ENCODE results near the gene KCNQ5. TPM values are rescaled to one million over a fixed set of nuclear protein-coding genes. Genes with fewer than 3 reads are reported as not detected.

Gene KCNQ5
- total RNA-seq, 1 experiment from 2014 or later, result not detected

DNA sequence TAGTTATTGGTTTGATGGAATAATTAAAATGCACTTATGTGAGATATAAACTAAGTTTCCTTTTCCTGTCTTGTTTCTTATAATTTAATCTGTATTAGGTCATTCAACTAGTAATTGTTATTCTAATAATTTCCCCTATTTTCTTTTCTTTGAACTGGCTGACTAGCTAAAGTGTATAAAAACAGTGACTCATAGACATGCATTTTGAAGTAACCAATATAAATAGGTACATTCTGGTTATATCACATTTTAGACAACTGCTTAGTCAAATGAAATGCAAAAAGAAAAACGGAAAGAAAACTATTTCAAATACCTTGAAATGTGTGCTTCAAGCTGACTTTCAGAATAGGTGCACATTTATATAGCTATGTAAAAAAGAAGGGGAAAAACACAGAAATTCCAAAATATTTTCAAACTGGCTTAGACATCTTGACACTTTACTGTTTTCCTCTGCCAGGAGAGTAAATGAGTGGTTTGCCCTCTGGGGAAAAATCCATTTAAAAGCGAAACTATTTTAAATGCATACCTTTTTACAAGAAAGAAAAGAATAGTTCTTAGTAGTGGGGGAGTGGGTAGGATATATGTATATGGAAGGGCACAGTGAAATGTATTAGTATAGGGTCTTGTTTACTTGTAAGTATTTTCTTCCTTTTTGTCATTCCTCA, 28.3 kb downstream of the KCNQ5 start:
- CTCF ChIA-PET, result no interaction called here
- Histone ChIP-seq H3K4me2 (ENCODE audit: low read length) (no peak overlapping the region), H3K4me1 (ENCODE audit: control insufficient read depth in 1 of 2, insufficient read depth in 2 of 2, low read length in 2 of 2) (no peaks in the 10 kb centered on the region), H2AFZ (ENCODE audit: low read depth, low read length, poor library complexity, severe bottlenecking) (no peak overlapping the region), H3K9me3 (ENCODE audit: control insufficient read depth in 1 of 2, insufficient read depth in 1 of 2, low read depth in 1 of 2, low read length in 2 of 2) (no peaks in the 10 kb centered on the region), H3K9ac (ENCODE audit: low read length) (no peak overlapping the region), H3K79me2 (ENCODE audit: insufficient read depth, low read length) (no peaks in the 10 kb centered on the region), H3K9me2 (ENCODE audit: insufficient read depth) (no peaks in the 10 kb centered on the region), H3K4me3 (replicated peaks in 1 of 2; ENCODE audit: low read depth in 1 of 2, low read length in 2 of 2) (no peak overlapping the region), H3K36me3 (ENCODE audit: control insufficient read depth in 1 of 2, insufficient read depth in 2 of 2, low read length in 2 of 2) (no peaks in the 10 kb centered on the region), H4K20me1 (ENCODE audit: insufficient read depth) (no peaks in the 10 kb centered on the region), H3K27ac (ENCODE audit: low read depth, low read length) (no peak overlapping the region), H3K27me3 (ENCODE audit: insufficient read depth, low read length) (peaks cover 24% of the 10 kb centered on the region)
- DNase-seq (ENCODE audit: low read depth, low spot score), result no peak
- POLR2A ChIA-PET, result no interaction called here
- intact Hi-C loops (cut with micrococcal nuclease), result no loop called here
- TF ChIP-seq EGR1 (IDR thresholded peaks at IDR 0.05; ENCODE audit: low read depth), result no peak
- TF ChIP-seq FOSL1 (IDR thresholded peaks at IDR 0.05; ENCODE audit: low read depth), result no peak
- TF ChIP-seq JUND (IDR thresholded peaks at IDR 0.05), result no peak
- no peak for TF ChIP-seq REST (IDR thresholded peaks at IDR 0.05; ENCODE audit: low read depth)
- TF ChIP-seq SRF (IDR thresholded peaks at IDR 0.05; ENCODE audit: low read depth), result no peak
- TF ChIP-seq, protein P1, sequence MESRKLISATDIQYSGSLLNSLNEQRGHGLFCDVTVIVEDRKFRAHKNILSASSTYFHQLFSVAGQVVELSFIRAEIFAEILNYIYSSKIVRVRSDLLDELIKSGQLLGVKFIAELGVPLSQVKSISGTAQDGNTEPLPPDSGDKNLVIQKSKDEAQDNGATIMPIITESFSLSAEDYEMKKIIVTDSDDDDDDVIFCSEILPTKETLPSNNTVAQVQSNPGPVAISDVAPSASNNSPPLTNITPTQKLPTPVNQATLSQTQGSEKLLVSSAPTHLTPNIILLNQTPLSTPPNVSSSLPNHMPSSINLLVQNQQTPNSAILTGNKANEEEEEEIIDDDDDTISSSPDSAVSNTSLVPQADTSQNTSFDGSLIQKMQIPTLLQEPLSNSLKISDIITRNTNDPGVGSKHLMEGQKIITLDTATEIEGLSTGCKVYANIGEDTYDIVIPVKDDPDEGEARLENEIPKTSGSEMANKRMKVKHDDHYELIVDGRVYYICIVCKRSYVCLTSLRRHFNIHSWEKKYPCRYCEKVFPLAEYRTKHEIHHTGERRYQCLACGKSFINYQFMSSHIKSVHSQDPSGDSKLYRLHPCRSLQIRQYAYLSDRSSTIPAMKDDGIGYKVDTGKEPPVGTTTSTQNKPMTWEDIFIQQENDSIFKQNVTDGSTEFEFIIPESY (IDR thresholded peaks at IDR 0.05; ENCODE audit: extremely low read depth, insufficient replicate concordance, low read length), result no peak
- TF ChIP-seq, protein P2, sequence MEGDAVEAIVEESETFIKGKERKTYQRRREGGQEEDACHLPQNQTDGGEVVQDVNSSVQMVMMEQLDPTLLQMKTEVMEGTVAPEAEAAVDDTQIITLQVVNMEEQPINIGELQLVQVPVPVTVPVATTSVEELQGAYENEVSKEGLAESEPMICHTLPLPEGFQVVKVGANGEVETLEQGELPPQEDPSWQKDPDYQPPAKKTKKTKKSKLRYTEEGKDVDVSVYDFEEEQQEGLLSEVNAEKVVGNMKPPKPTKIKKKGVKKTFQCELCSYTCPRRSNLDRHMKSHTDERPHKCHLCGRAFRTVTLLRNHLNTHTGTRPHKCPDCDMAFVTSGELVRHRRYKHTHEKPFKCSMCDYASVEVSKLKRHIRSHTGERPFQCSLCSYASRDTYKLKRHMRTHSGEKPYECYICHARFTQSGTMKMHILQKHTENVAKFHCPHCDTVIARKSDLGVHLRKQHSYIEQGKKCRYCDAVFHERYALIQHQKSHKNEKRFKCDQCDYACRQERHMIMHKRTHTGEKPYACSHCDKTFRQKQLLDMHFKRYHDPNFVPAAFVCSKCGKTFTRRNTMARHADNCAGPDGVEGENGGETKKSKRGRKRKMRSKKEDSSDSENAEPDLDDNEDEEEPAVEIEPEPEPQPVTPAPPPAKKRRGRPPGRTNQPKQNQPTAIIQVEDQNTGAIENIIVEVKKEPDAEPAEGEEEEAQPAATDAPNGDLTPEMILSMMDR (IDR thresholded peaks at IDR 0.05 in 2 of 3, conservative IDR thresholded peaks at IDR 0.05 in 1 of 3; ENCODE audit: borderline replicate concordance in 1 of 3, insufficient read depth in 1 of 3, low read depth in 2 of 3, low read length in 2 of 3), result no peak
- no peak for TF ChIP-seq ZNF274 (IDR thresholded peaks at IDR 0.05; ENCODE audit: low read depth, low read length)
- no peak for TF ChIP-seq TCF7L2 (IDR thresholded peaks at IDR 0.05; ENCODE audit: borderline replicate concordance, extremely low read depth, insufficient read depth, insufficient read length)
- no peak for TF ChIP-seq ZFX (IDR thresholded peaks at IDR 0.05)
- TF ChIP-seq, protein P3, sequence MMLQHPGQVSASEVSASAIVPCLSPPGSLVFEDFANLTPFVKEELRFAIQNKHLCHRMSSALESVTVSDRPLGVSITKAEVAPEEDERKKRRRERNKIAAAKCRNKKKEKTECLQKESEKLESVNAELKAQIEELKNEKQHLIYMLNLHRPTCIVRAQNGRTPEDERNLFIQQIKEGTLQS (IDR thresholded peaks at IDR 0.05), result no peak
- TF ChIP-seq ELF1 (IDR thresholded peaks at IDR 0.05; ENCODE audit: borderline replicate concordance, low read depth), result no peak
- no peak for TF ChIP-seq SIN3A (IDR thresholded peaks at IDR 0.05; ENCODE audit: low read depth)
- ATAC-seq, result no peak
- RAD21 ChIA-PET (ENCODE audit: low non-redundant PET in 1 of 2, low total read pairs in 2 of 2, uncharacterized antibody in 2 of 2, unreplicated experiment in 2 of 2), result no interaction called here
- BruUV-seq (replicated peaks), result no TSS peak

Data from HCT116 (cell line).